Transverse colon (tissue), 4 donors: ENCODE results near the gene NCOA1. TPM values are rescaled to one million over a fixed set of nuclear protein-coding genes. Genes with fewer than 3 reads are reported as not detected.

Experiments
- DNase-seq: peaks from one replicate; pipeline ENCODE4 v3.0.0-alpha.2; 2019
- H3K27ac ChIP-seq, 4 donors: fragments of 200-600 bp; sonication (generic); 2 replicates each; pipeline ENCODE4 v1.5.1; 2016 to 2018; ENCODE audit warnings: inconsistent platforms in 4 of 4
- H3K27me3 ChIP-seq: fragments of 200-600 bp; sonication (generic); 2 replicates; pipeline ENCODE4 v1.5.1; 2017; ENCODE audit warnings: inconsistent platforms
- H3K36me3 ChIP-seq, 4 donors: fragments of 200-600 bp; sonication (generic); 2 replicates each; pipeline ENCODE4 v1.5.1; 2017 to 2019; ENCODE audit warnings: inconsistent platforms in 4 of 4
- H3K4me1 ChIP-seq, 4 donors: fragments of 200-600 bp; sonication (generic); 2 replicates each; pipeline ENCODE4 v1.5.1; 2017 to 2020; ENCODE audit warnings: inconsistent platforms in 4 of 4
- H3K4me3 ChIP-seq, 4 donors: fragments of 200-600 bp; sonication (generic); 1 replicate in 1 of 4; 2 replicates in 3 of 4; pipeline versions ENCODE4 v1.5.1 to v1.6.1; 2017 to 2019; ENCODE audit warnings: inconsistent platforms in 4 of 4
- H3K9me3 ChIP-seq, 2 donors: fragments of 200-600 bp; sonication (generic); 2 replicates each; pipeline ENCODE4 v1.5.1; 2017 to 2019; ENCODE audit warnings: inconsistent platforms in 2 of 2
- EP300 ChIP-seq: sonication (generic); formaldehyde crosslinking; IDR thresholded peaks from one replicate; pipeline ENCODE4 v1.6.1; 2017; ENCODE audit warnings: antibody characterized with exemption, low read depth
- POLR2A ChIP-seq: fragments of 450-650 bp; IDR thresholded peaks from one replicate; pipeline ENCODE4 v1.6.1; 2016; ENCODE audit warnings: antibody characterized with exemption, mild to moderate bottlenecking, moderate library complexity
- POLR2AphosphoS5 ChIP-seq, 3 donors: sonication (generic); formaldehyde crosslinking; IDR thresholded peaks; one replicate each; pipeline ENCODE4 v1.6.1; 2016; ENCODE audit warnings: antibody characterized with exemption in 3 of 3
- WGBS, 2 donors: methylation state at CpG; one replicate each; pipeline ENCODE4 v1.1.5; 2018; ENCODE audit warnings: low coverage in 1 of 2; 5-methylcytosine and 5-hydroxymethylcytosine counted together
- in situ Hi-C, 4 donors: fragments of 200-750 bp; cut with MboI; loops; one replicate each; pipeline versions ENCODE4 v1.15.0 to v1.15.1; 2017; ENCODE audit warnings: low sequenced_read_pairs in 3 of 4, low pct_ligation_motif_present in 1 of 4, low pct_unique_long_range_greater_than_20kb in 1 of 4
- intact Hi-C: fragments of 100-400 bp; cut with DNase I; formaldehyde crosslinking; loops from one replicate; pipeline ENCODE4 v1.15.1; 2023; ENCODE audit warnings: low total_unique reads
- small RNA-seq, 4 donors: library from RNA; depleted of rRNA; stranded (forward); fragments of <200 nt; gene quantifications; one replicate each; pipeline ENCODE3, GENCODE V24; 2016
- total RNA-seq, 4 donors: library from RNA; depleted of rRNA; stranded (reverse); fragments of >200 nt; gene quantifications; one replicate each; pipeline ENCODE4 v1.1.0, GENCODE V29; 2016
- TF ChIP-seq, protein P1 (sequence below), 5 experiments: fragments of 200-600 bp in 3 of 5; fragments of 450-650 bp in 2 of 5; sonication (generic) in 3 of 5; IDR thresholded peaks; 1 replicate in 2 of 5; 2 replicates in 3 of 5; pipeline ENCODE4 v1.5.1; 2016 to 2017; ENCODE audit warnings: antibody characterized with exemption in 5 of 5, inconsistent platforms in 3 of 5, mild to moderate bottlenecking in 2 of 5, moderate library complexity in 1 of 5

NCOA1 gene
- total RNA-seq, 4 donors from 2014 or later, result 32.9 to 56.5 (median 47.9) TPM

DNA sequence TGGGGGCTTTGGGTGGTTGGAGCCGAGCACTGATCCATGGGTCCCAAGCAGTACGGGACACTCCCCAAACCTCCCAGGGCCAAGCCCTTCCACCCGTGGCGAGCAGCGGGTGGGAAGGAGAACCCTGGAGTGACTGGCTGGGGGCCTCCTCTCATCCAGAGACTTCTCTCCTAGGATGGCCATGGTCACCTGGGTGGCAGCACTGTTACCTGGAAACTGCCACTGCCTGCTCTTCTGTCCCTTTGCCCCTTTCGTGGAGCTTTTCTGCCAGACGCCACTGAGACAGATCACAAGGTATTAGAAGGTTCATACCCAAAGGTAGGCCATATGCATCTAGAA is 329.1 kb downstream of the NCOA1 start:
- Histone ChIP-seq H3K27ac (no peak overlapping the region), H3K9me3 (no peaks in the 10 kb centered on the region), H3K4me3 (no peak overlapping the region), H3K36me3 (peaks cover 0 to 8% (median 0%) of the 10 kb centered on the region in 4 donors), H3K27me3 (no peaks in the 10 kb centered on the region), H3K4me1 (no peaks in the 10 kb centered on the region)
- no peak for TF ChIP-seq EP300
- no peak for TF ChIP-seq POLR2AphosphoS5 (IDR thresholded peaks at IDR 0.05)
- TF ChIP-seq, protein P1, sequence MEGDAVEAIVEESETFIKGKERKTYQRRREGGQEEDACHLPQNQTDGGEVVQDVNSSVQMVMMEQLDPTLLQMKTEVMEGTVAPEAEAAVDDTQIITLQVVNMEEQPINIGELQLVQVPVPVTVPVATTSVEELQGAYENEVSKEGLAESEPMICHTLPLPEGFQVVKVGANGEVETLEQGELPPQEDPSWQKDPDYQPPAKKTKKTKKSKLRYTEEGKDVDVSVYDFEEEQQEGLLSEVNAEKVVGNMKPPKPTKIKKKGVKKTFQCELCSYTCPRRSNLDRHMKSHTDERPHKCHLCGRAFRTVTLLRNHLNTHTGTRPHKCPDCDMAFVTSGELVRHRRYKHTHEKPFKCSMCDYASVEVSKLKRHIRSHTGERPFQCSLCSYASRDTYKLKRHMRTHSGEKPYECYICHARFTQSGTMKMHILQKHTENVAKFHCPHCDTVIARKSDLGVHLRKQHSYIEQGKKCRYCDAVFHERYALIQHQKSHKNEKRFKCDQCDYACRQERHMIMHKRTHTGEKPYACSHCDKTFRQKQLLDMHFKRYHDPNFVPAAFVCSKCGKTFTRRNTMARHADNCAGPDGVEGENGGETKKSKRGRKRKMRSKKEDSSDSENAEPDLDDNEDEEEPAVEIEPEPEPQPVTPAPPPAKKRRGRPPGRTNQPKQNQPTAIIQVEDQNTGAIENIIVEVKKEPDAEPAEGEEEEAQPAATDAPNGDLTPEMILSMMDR (IDR thresholded peaks at IDR 0.05), result no peak
- no peak for TF ChIP-seq POLR2A
- intact Hi-C loops (no loop called here), in situ Hi-C loops (loop anchor here in 3 of 4 donors (5.0 to 10.0 kb wide), 2 partner anchors 405 to 413 kb away; no protein-coding TSS in a partner anchor)
- WGBS, 2 donors, result 87% methylated on average over 7 of the region's 7 CpGs; no CpG with 5 or more reads in 1 of the 2 donors
- no peak for DNase-seq

Small RNA genes lying within 50 kb of the gene (small RNA-seq; reads per million reads assigned to genes)
- gene RNA5SP88 (0 to 0.42 (median 0) reads per million in 4 donors), gene RNU6-936P (0 reads per million in 4 donors)

Other genes starting within 250 kb of the NCOA1 start
- gene ITSN2, start 130.7 kb upstream of the NCOA1 start, total RNA-seq, result 10 to 100 TPM; 32.8 to 58.0 (median 41.4) TPM